HuH-7 (cell line): Measurements from ENCODE around the gene NRCAM.
"Not testable (repeated sequence)": the region's sequence is repeated elsewhere in the genome, so short reads cannot be mapped to it uniquely, and the experiment has no call there.

Experiments
- DNase-seq: peaks from one replicate; pipeline ENCODE4 v3.0.0; 2011; ENCODE audit warnings: low spot score

NRCAM gene

DNA sequence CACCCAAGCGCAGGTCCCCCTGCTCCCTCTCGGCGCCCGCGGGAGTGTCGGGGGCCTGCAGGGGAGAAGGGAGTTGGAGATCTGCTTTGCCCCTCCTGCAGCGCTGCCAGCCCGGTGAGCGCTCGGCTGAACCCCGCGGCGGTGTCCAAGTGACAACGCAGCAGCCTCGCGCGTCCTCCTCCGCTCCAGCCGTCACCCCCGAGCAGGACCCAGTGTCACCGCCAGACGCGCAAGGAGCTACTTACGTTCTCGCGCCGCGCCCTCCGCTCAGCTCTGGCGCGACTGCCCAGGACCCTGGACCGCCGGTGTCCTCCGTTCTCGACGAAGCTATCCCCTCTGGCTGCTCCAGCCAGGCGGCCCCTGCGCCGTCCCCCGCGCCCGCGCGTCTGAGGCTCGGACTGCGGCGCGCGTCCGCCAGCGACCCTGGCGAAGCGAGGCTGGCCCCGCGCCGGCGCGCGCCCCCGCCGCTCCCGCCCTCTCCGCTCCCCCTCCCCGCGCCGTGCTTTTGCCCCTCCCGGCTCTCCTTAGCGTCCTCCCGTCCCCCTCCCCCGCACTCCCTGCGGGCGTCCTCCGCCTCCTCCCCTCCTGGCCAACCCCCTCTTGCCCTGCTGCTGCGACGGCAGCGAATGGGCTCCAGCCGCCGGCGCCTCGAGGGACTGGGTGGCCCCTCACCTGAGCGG, at the start of gene NRCAM:
NRCAM (minus strand) TSS at position 439 of the 680 bp plus-strand sequence. CDS start 216,372 bp downstream, outside the sequence.
- peak; percentile 96 for DNase-seq

DNA sequence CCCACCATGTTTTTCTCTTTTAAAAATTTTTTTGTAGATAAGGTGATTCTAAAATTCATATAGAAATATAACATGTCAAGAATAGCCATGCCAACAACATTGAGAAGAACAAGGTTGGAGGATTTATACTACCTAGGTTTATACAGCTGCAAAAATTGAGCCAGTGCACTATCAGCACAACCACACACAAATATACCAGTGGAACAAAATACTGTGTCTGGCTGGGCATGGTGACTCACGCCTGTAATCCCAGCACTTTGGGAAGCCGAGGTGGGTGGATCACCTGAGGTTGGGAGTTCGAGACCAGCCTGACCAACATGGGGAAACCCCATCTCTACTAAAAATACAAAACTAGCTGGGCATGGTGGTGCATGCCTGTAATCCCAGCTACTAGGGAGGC, 48.3 kb upstream of the NRCAM start:
- not testable (repeated sequence) for DNase-seq

DNA sequence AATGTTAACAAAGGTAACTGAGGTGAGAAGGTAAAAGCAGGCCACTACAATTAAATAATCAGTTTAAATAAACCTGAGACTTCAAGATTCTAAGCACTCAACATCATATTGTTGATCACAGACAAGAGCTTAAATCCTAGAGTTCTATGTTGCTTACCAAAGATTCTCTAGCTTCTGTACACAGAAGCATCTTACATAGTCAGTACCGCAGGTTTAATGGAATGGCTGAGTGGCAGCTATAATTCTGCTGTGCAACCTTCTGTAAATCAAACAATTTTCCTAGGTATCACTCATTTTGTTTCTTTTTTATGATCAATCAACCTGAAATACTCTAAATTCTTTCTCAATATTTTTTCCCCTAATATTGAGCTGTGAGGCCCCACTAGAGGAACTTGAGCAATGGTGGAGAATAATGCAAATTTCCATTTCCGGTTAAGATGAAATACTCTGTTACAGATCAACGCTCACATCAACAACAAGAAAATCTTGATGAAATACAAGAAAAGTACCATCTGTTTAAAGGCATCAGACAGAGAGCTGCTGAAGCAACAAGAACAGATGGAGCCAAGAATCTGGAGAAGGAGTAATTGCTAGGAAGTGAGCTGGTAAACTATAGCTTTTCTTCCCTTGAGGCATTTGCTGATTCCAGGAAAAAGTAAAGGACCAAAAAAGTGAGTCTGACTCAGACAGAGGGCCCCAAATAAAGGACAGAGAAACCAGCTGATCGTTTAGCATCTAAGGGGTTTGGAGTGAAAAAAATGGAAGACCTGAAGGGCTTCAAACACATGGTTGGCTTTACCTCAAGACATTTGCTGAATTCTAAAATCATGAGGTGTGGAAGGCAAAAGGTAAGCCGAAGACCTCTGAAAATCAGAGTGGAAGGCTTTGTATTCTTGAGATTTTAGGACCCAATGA, 47.1 kb upstream of the NRCAM start:
- DNase-seq = no peak

DNA sequence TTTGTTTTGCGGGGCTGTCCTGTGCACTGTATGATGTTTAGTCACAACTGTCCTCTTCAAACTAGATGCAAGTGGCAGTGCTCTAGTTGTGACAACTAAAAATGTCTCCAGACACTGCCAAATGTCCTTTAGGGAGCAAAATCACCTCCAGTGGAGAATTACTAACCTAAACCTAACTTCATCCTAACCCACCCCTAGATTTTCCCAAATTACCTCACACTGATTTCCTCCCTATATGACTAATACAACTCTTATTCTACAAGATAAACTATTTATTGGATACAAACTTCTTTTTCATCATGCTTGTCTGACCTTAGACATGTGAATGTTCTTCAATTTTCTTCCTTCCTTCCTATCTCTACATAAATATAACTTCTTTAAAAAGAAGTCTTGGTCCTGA, 43.3 kb upstream of the NRCAM start:
- no peak for DNase-seq

DNA sequence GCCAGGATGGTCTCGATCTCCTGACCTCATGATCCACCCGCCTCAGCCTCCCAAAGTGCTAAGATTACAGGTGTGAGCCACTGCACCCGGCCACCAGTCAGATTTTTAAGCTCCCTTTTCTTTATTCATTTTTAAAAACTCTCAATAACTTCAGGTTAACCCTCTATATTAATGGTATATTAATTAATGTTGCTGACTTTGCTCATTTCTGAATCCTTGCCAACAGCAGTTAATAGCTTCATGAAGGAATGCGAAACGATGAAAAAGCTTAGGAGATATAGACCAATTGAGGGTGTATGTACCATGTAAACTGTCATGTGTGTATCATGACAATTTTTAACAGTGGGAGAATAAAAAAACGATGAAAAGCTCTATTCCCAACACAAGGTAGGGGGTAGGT, 42.2 kb upstream of the NRCAM start:
- DNase-seq = no peak

DNA sequence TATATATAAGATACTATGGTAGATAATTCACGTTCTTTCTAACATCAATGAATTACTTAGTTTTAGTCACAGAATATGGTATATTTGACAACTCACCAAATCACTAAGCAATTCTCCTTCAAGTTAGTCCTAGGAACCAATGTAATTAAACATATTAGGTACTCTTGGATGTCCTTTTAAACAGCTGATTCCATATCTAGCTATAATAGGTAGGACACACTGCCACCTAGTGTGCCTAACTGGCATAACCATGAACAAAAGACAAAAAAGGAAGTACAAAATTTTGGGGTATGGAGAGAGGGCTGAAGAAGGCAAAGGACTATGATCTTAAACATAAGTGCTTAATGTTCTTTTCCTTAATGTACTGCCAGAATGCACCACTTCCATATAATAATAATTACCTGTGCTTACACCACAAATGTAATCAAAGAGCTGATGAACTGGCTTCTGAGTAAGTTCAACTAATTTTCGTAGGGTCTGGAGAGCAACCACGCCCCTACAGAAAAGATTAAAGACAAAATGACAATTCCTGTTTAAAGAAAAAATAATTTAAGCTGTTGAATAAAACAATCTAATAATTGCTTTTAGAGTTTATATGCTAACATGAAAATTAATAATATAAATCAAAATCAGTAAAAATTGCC, 41.0 kb upstream of the NRCAM start:
- peak; percentile 26 for DNase-seq

DNA sequence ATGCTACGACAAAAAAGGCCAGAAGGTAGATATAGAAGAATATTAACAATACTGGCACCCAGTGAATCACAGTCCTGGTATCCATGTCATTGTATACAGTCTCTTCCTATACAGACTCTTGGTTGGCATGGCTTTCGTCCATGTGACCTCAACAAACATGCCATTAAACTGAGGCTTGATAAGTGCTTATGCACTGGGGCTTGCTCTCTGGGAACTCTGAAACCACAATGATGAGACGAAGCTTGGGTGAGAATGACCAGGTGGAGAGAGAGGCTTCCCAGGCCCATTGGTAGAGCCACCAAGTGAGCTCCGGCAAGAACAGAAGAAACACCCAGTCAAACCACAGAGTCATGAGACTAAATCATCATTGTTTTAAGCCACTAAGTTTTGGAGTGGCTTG, 36.5 kb upstream of the NRCAM start:
- DNase-seq = no peak

DNA sequence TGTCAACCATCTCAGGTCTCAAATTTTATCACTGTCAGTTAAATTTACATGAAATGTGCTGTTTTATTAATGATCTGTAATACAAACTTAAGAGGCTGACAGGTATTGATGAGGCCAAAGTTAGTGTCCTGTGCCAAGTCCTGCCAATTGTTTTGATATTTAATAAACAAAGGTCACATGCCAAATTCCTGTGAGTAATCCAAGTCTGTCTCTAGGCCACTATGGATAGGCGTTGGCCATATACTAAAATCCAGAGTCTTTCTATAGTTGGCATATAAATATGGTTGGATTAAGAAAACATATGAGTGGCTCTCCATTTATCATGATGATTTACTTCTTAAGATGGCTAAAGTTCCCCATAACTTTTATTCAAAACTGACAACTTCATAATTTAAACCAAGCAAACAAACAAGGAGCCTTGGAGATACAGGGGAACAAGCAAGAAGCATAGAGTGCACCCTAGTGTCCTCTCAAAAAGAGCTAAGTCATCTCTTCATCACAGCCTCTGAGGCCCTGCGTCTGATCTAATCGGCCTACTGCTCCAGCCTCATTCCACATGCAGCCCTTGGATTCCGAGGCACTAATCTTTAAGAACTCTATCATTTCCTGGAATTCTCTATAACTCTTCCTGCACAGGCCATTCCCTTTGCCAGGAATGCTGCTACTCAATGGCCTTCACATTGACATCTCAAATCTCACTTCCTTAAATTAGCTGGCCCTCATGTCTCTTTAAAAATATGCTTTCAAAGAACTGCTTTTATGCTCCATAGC, 32.7 kb upstream of the NRCAM start:
- DNase-seq = no peak

DNA sequence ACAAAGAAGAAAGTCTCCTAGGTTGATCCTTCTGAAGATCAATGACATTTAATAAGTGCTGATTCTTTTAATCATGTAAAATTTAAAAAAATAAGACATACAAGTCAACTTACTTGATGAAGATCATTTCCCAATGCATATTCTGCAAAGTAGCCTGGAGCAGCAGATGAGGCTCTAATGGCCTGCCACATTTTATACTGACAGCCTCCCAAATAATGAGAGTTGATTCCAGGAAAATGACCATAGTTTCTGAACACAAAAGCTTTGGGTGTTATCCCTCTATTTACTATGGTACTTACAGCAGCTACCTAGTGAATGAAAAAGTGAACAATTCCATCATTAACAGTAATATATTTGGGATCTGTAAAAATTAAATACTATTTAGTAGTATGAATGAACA, 31.4 kb upstream of the NRCAM start:
- DNase-seq = no peak

DNA sequence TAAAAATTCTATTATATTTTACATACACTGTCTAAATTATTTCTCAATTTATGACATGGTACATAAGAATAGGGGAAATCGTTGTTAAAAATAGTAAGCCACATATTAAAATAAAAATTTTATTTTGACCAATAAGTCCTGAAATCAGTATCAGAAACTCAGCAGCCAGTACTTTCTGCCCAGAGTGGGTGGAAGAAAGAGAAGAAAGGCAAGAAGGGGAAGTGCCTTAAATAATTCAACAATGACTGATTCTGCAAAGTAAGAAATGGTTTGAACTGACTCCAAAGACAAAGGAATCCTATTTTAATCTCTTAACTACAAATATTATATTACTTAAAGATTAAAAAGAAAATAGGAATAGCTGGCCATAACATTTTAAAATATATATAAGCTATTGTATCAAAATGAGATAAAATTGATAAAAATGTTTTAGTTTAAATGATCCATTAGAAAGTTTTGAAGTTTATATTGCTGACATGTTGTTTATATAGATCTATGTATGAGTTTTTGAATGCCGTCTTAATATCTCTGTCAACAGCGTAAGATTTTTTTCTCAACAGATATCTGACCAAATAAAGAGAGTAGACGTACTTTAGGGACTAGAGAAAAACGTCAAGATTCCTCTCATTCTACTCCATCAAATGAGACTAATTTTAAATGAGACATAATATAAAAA, 30.2 kb upstream of the NRCAM start:
- DNase-seq = no peak

DNA sequence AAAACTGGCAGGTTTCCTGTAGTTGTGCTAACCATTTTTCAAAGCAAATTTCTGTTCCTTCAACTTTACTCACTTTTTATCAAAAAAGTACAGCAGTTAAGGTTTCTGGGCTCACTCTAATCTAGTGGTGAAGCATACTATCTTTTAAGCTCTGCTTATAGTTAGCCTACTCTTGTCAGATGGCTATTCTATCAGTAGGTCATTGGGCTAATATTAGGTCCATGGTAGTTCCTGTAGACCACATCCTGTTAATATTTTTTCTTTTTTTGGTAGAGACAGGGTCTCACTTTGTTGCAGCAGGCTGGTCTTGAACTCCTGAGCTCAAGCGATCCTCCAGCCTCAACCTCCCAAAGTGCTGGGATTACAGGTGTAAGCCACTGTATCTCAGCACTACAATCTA, 27.9 kb upstream of the NRCAM start:
- no peak for DNase-seq

DNA sequence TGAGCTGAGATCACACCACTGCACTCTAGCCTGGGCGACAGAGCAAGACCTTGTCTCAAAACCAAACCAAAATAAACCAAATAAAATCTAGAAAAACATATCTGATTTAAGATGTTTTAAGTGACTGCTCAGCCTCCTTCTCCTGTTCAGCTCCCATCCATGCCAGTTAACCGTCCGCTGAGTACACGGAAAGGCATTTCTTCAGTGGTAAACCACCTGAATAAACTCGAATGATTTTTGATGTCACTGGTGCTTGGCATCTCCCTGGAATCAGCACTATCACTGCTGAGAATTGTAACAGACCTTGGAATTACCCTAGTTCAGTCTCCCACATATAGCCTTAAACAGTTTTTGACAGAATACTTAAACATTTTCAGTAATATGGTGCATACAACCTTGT, 24.1 kb upstream of the NRCAM start:
- DNase-seq = no peak

DNA sequence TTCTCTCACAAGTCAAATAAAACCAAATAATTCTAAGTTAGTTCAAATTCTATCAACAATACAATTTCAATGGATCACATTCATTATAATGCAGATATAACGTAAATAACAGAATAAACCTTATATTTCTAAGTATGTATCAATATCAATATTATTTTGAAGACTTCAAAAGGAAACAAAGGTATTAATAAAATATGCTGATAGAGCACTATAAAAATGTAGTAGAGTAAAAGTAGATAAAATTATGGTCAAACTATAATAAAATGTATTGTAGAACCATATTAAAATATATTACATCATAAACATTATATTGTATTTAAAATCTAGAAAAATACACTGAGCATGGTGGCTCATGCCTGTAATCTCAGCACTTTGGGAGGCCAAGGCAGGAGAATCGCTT, 23.5 kb upstream of the NRCAM start:
- no peak for DNase-seq

DNA sequence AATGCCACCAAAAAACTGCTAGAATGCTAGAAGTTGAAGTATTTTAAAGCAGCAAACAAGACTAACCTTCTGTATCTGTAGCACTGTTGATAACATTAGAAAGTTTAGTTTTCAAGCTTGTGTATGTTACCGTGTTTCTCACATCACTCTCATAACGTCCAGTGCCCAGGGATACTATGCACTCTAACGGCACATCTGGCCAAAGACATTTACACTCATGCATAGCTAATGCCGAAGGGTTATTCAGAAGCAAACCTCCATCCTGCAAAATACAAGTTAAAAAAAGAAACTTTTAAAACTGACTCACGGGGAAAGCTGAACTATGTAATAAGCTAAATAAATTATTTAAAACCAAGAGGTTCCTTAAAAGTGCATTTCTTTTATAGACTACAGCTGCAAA, 22.9 kb upstream of the NRCAM start:
- no peak for DNase-seq

DNA sequence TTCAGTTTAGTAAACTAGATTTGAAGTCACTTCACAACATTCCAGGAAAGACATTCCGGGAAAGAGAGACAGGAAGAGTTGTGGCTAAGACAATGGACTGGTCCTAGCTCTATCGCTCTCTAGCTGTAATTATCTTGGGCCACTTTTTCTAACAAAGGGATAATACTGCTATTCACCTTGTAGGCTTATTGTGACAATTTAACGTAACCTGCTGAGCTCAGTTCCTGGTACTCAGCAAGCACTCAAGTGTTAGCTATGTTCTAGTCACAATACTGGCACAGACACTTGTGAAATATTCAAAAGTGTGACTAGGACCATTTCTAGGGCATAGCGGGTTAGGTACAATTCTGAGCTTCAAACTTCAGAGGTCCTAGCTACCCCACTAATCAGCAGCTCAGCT, 12.0 kb upstream of the NRCAM start:
- DNase-seq = no peak

DNA sequence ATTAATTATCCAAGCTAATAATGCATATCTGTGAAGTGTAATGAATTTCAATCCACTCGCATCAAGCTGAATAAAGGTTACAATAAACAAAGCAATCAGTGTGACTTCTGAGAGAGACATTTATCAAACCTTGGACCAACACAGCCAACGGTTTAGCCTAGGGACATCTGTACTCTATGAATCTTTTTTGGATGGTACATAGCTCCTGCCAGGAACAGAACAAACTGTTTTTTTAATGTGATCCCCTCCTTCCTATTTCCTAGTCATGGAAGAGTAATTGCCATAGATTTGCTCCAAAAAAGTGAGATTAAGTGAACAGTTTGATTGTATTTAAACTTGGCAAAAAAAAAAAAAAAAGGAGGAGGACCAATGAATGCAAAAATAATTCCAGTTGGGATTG, 11.2 kb upstream of the NRCAM start:
- no peak for DNase-seq

DNA sequence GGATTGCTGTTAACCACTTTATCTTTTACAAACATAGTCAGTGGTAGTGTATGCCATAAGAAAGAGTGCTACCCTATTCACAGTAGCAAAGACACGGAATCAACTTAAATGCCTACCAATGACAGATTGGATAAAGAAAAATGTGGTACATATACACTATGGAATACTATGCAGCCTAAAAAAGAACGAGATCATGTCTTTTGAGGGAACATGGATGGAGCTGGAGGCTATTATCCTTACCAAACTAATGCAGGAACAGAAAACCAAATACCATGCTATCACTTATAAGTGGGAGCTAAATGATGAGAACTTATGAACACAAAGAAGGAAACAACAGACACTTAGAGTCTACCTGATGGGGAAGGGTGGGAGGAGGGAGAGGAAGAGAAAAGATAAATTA, 10.1 kb upstream of the NRCAM start:
- not testable (repeated sequence) for DNase-seq

DNA sequence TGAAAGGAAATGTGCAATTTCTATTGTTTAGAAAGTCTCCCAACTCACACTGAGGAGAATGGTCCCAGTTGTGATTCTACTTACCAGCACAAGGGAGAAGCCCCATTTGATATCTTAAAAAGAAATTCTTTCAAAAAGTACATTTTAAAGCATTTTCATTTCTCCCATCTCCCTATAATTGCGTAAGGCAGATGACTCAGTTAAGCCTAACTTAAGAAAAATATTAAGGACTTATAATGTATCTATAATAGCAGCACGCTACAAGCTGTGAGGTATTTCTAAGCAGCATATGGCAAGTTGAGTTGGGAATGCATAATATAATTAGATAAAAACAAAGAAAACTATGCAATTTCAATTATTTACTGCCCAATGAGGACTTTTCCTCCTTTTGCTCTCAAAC, 8.5 kb upstream of the NRCAM start:
- no peak for DNase-seq

DNA sequence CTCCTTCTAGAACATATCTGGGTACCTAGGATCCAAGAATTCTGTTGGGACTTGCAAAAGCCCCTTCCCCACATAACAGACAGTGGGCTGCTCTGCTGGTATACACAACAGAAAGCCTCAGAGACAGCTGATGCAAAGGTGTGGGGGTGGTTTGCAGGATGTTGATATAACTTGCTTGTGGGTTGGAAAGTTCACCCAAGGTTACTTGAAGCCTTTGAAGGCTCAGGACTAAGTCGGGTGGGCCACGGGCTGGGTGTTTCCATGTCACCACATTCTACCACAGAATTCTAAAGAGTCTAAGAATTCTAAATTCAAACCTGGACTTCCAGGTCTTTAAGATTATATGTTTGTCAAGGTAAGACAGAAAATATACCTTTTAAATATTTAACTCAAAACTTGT, 7.4 kb upstream of the NRCAM start:
- no peak for DNase-seq

DNA sequence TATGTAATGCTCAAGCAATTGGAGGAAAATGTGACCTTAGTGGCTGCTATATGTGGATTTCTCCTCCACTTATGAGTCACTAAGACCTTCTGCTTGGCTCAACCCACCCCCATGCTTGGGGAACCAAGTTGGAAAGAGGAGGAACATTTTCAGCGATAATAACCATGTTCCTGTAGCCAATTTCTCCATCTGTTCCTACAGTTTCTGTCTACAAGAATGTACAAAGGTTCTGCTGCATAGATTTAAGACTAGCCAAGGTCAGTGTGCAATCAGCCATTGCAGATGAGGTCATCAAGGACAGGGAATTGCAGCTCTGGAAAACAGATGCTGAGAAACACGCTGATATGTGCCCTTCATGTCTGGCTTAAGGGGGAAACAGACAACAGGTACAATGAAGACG, 5.6 kb upstream of the NRCAM start:
- DNase-seq = no peak

DNA sequence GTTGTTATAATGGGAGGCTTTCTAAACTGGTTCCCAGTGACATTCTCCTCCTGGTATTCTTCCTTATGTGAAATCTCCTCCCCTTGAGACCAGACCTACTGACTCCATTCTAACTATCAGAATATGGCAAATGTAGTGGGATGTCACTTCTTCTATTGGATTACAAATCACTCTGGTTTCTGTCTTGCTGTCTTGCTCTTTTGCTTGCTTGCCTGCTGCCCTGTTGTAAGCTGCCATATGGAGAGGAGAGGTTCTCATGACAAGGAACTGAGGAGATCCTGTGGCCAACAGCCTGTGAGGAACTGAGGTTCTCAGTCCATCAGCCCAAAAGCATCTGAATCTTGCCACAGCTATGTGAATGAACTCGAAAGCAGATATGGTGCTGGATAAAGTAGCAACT, 4.7 kb upstream of the NRCAM start:
- DNase-seq = no peak
